ENCODE data around the gene SOX18. TPM values are rescaled to one million over a fixed set of nuclear protein-coding genes. Genes with fewer than 3 reads are reported as not detected.

SOX18 gene
- total and polyA plus RNA-seq, 2 of the 13 experiments (the other 11 are each of a cell fraction or from before 2014, with no cell fraction given) = 1.6 to 1.9 TPM

- no peak for TF ChIP-seq ATF6 (CRISPR knock-in tag; conservative IDR thresholded peaks at IDR 0.05)
- peak; percentile 93 for TF ChIP-seq ZNF446 (CRISPR knock-in tag; IDR thresholded peaks at IDR 0.05)
- 0 out of 2 replicates have a peak, but pooled peaks have one; percentile 27 for TF ChIP-seq HIC2 (CRISPR knock-in tag; IDR thresholded peaks at IDR 0.05; ENCODE audit: low read depth)
- TF ChIP-seq ZMYM3 (CRISPR knock-in tag; IDR thresholded peaks at IDR 0.05) = no peak
- no peak for TF ChIP-seq MAFG (CRISPR knock-in tag; IDR thresholded peaks at IDR 0.05)
- TF ChIP-seq ZNF280B (CRISPR knock-in tag; IDR thresholded peaks at IDR 0.05; ENCODE audit: borderline replicate concordance) = peak; percentile 27; the same call in 1 of the 2 replicates
- TF ChIP-seq PHF20 (CRISPR knock-in tag; IDR thresholded peaks at IDR 0.05) = peak; percentile 58; the same call in 1 of the 2 replicates
- peak; percentile 59 for TF ChIP-seq ZNF556 (CRISPR knock-in tag; IDR thresholded peaks at IDR 0.05; ENCODE audit: borderline replicate concordance)
- peak; percentile 57 for TF ChIP-seq ZNF124 (CRISPR knock-in tag; IDR thresholded peaks at IDR 0.05)
- TF ChIP-seq MTERF4 (CRISPR knock-in tag; IDR thresholded peaks at IDR 0.05) = peak; percentile 95; the same call in 1 of the 2 replicates
- TF ChIP-seq SNRNP70 (IDR thresholded peaks at IDR 0.05; ENCODE audit: low read depth, low read length) = no peak
- no peak for TF ChIP-seq ZNF33A (CRISPR knock-in tag; IDR thresholded peaks at IDR 0.05; ENCODE audit: borderline replicate concordance)
- peak; percentile 62; the same call in 1 of the 2 replicates for TF ChIP-seq LBX2 (CRISPR knock-in tag; IDR thresholded peaks at IDR 0.05; ENCODE audit: borderline replicate concordance)
- no peak for TF ChIP-seq TARDBP (CRISPR knock-in tag; IDR thresholded peaks at IDR 0.05)
- no peak for TF ChIP-seq FOXM1 (CRISPR knock-in tag; IDR thresholded peaks at IDR 0.05)
- no peak for TF ChIP-seq ZNF382 (CRISPR knock-in tag; IDR thresholded peaks at IDR 0.05; ENCODE audit: borderline replicate concordance)
- TF ChIP-seq ZHX1 (CRISPR knock-in tag; IDR thresholded peaks at IDR 0.05; ENCODE audit: low read depth) = 0 out of 2 replicates have a peak, but pooled peaks have one; percentile 35
These were observed 7.2 kb downstream of the SOX18 start (continued) for GRCh38 chr20:64042054-64042781.

Data from HepG2 (cell line).